Inflammatory macrophage (primary cell): ENCODE data around the gene ANKRD18A.

Experiments used
- DNase-seq, 2 donors: peaks; one replicate each; pipeline ENCODE4 v3.0.0-alpha.2; 2020 to 2022

Gene ANKRD18A

GRCh38 chr9:38529317-38529716, 91.1 kb downstream of the ANKRD18A start:
- no peak for DNase-seq

DNA sequence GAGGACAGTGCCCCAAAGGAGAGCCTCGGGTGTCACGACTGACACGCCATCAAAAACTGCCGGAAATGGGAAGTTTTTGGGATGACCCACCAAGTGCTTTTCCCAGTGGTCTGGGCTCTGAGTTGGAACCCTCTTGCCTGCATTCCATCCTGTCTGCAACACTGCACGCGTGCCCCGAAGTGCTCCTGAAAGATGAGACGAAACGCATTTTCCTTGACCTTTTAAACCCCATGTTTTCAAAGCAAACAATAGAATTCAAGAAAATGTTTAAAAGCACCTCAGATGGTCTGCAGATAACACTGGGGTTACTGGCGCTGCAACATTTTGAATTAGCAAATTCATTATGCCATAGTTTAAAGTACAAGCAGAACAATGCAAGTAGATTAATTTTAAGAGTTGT, 92.9 kb downstream of the ANKRD18A start:
- no peak for DNase-seq

DNA sequence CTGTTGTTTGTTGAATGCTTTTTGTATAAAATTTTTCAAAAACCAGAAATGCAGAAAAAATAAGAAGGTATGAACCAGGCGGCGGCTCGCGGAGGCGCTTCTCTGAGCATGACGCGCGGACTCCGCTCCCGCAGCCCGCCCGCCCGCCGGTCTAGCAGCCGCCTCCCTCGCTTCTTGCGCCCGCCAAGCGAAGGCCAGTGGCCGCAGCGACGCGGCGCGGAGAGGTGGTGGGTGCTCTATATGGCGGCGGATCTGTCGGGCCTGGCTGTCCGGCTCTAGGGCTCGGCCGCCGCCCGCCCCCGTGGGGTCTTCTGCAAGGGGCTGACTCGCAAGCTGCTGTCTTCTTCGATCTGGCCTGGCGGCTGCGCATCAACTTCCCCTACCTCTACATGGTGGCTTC, 93.8 kb downstream of the ANKRD18A start:
- DNase-seq, result no peak

- DNase-seq, result no peak
These were observed 97.3 kb downstream of the ANKRD18A start for GRCh38 chr9:38523121-38523520.

DNA sequence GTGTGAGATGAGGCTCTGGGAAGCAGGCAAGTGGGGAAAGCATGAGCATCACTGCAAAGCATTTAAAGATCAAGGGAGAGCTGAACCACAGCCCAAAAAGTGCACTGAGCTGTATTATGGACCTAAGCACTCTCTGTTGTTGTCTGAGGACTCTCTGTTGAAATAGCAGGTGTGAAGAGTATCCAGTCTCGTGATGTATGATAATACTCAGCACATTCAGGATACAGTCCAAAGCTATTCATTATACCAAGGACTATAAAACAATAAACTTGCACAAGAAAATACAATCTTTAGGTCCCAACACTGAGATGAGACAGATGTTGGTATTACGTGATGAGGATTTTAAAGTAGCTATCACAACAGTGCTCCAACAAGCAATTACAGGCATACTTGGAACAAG, 98.6 kb downstream of the ANKRD18A start:
- DNase-seq, result no peak
